Measurements from ENCODE around the gene ARHGAP27.

The ARHGAP27 gene

GRCh38 chr17:45345554-45346215, 87.0 kb downstream of the ARHGAP27 start:
- TF ChIP-seq CTCF (IDR thresholded peaks at IDR 0.05): no peak

- TF ChIP-seq CTCF (IDR thresholded peaks at IDR 0.05): no peak
Measured at GRCh38 chr17:45345246-45345553, 87.5 kb downstream of the ARHGAP27 start.

Data from LNCAP (cell line).